Measurements from ENCODE around the gene CNRIP1.

Gene CNRIP1

GRCh38 chr2:68252400-68253218 is 67.1 kb downstream of the CNRIP1 start, which contains the start of gene PPP3R1:
PPP3R1 (minus strand) TSS chr2:68252532; CDS start chr2:68252127, 405 bp downstream.
- peak; percentile 85 for DNase-seq (ENCODE audit: low read depth)
- no peak for TF ChIP-seq CTCF (conservative IDR thresholded peaks at IDR 0.05; ENCODE audit: low read depth, low read length)
- H3K4me3 ChIP-seq (ENCODE audit: low read length), result peak within 1 kb of the TSS; percentile 90

GRCh38 chr2:68251855-68252399 is 67.8 kb downstream of the CNRIP1 start:
- no peak for DNase-seq (ENCODE audit: low read depth)
- peak overlapping the region; percentile 88 for H3K4me3 ChIP-seq (ENCODE audit: low read length)
- no peak for TF ChIP-seq CTCF (conservative IDR thresholded peaks at IDR 0.05; ENCODE audit: low read depth, low read length)

GRCh38 chr2:68251187-68251854 is 68.4 kb downstream of the CNRIP1 start:
- peak overlapping the region; percentile 88 for H3K4me3 ChIP-seq (ENCODE audit: low read length)
- peak; percentile 58 for DNase-seq (ENCODE audit: low read depth)
- peak; percentile 72 for TF ChIP-seq CTCF (conservative IDR thresholded peaks at IDR 0.05; ENCODE audit: low read depth, low read length)

DNA sequence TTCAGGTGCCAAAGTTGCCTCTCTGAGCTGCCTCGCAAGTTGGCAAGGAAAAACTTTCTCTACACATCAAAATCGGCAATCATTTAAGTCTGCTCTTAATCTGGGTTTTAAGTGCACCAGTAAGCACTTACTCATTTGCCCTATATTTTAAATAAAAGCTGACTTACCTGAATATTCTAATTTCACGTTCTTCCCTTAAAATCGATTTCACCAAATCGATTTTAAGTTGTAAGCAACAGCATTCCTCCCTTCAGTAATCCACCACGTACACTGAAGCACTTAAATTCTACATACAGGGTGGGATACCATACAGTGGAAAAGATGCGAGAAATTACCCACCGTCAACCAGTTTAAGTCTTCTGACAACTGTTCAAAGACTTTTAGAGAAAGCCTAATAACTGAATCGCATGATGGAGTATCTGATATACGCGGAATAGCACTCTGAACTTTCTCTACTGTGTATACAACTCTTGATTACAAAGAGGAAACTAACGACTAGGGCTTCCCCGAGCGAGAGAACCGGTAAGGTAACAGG is 69.0 kb downstream of the CNRIP1 start:
- TF ChIP-seq CTCF (conservative IDR thresholded peaks at IDR 0.05; ENCODE audit: low read depth, low read length), result no peak
- DNase-seq (ENCODE audit: low read depth), result no peak
- peak overlapping the region; percentile 88 for H3K4me3 ChIP-seq (ENCODE audit: low read length)

DNA sequence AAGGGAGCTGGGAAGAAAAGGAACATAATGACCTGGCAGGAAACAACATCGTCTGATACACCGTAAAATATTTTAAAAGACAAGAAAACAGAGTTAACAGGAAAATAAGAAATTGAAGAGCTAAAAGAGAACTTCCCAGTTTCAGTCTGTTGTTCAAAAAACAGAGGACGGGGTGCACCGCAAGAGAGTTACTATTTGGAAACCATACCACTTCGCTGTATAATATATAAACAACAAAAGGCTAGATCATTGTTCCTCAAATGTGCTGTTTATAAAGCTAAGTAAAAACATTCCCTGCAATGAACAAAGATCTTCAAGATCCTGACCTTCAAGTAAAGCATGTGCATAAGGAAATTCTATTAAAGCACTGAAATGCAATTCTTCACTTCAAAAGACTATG is 69.6 kb downstream of the CNRIP1 start:
- TF ChIP-seq CTCF (conservative IDR thresholded peaks at IDR 0.05; ENCODE audit: low read depth, low read length), result no peak
- no peak for DNase-seq (ENCODE audit: low read depth)
- H3K4me3 ChIP-seq (ENCODE audit: low read length), result peak overlapping the region; percentile 88

GRCh38 chr2:68248806-68249205 is 70.9 kb downstream of the CNRIP1 start:
- H3K4me3 ChIP-seq (ENCODE audit: low read length), result no peak overlapping the region
- DNase-seq (ENCODE audit: low read depth), result no peak
- TF ChIP-seq CTCF (conservative IDR thresholded peaks at IDR 0.05; ENCODE audit: low read depth, low read length), result no peak

All from retinal pigment epithelial cell (primary cell).